BLaER1 (cell line): ENCODE measurements around the gene ZNF507.

Source experiments
- H3K27ac ChIP-seq: shearing (Covaris generic); formaldehyde crosslinking; 2 replicates; pipeline ENCODE4 v1.8.1; 2022
- H3K27me3 ChIP-seq: shearing (Covaris generic); formaldehyde crosslinking; 2 replicates; pipeline ENCODE4 v1.8.1; 2022
- H3K36me3 ChIP-seq: shearing (Covaris generic); formaldehyde crosslinking; 2 replicates; pipeline ENCODE4 v1.8.1; 2022
- H3K4me1 ChIP-seq: shearing (Covaris generic); formaldehyde crosslinking; 2 replicates; pipeline ENCODE4 v1.8.1; 2022
- H3K4me2 ChIP-seq: shearing (Covaris generic); formaldehyde crosslinking; 2 replicates; pipeline ENCODE4 v1.8.1; 2022
- H3K4me3 ChIP-seq: shearing (Covaris generic); formaldehyde crosslinking; 2 replicates; pipeline ENCODE4 v1.8.1; 2022
- H3K9ac ChIP-seq: shearing (Covaris generic); formaldehyde crosslinking; 2 replicates; pipeline ENCODE4 v1.8.1; 2022
- H3K9me3 ChIP-seq: shearing (Covaris generic); formaldehyde crosslinking; 2 replicates; pipeline ENCODE4 v1.8.1; 2022
- H4K20me1 ChIP-seq: shearing (Covaris generic); formaldehyde crosslinking; 2 replicates; pipeline ENCODE4 v1.8.1; 2022
- Cebpa-rat ChIP-seq: shearing (Covaris generic); IDR thresholded peaks from 2 replicates; pipeline ENCODE4 v1.8.1; 2022

ZNF507 gene

DNA sequence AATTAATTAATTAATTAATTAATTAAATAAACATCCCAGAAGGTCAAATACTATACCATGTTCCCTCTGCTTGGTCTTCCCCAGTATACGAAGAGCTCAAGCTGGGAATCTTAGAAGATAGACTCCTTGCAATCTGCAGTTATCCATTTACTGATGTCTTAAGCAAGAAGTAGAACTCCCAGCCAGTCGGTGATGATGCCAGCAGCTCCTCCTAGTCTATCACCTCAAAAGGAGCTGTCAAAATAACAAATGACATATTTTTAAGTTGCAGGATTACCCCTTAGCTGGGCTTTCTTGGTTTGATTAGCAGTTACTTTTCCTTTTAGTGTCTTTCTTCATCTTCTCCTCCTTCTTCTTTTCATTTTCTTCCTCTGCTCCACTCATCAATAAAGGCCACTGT, 6.0 kb upstream of the ZNF507 start:
- Histone ChIP-seq H3K36me3 (no peaks in the 10 kb centered on the region), H3K4me1 (no peaks in the 10 kb centered on the region), H3K27me3 (no peaks in the 10 kb centered on the region), H3K4me3 (no peak overlapping the region), H4K20me1 (no peaks in the 10 kb centered on the region), H3K27ac (no peak overlapping the region), H3K9ac (no peak overlapping the region), H3K4me2 (no peak overlapping the region), H3K9me3 (no peaks in the 10 kb centered on the region)
- TF ChIP-seq Cebpa-rat: no peak

DNA sequence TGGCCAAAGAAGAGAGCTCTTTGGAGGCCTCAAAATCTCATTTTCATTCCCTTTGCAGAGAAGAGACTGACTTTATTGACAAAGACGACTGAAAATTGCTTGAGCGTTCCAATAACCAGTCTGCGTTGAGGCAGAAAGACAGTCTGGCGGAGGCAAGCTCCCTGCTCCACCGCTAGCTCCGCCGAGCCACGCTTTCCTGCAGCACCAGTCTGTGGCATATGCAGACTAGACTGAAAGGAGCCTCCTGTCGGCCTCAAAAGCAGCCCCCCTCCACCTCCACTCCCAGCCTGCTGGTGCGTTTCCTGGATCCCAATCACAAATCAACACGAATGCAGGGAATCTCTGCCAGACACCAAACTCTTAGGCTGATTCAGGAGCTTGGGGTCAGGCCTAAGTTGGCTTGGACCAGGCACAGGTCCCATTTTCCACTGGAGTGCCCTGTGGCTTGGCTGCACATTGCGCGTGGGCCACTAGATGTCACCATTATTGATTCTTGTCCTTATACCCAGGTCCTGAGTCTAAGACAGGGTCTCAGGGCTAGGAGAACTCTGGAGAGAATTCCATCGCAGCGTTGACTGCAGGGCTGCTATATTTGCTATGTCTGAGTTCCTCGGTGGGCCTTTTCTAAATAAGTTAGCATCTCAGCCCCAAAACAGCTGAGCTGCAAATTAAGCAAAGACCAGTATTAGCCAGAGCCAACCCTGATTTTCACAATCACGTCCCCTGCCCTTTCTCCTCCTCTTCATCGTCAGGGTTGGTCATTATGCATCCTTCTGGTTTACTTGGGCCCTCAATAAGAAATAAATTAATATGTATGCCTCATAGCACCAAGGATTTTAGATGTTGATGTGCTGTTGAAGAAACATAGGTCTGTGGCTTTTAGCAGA, 5.2 kb upstream of the ZNF507 start:
- Histone ChIP-seq H3K9ac (no peak overlapping the region), H3K4me3 (no peak overlapping the region), H4K20me1 (no peaks in the 10 kb centered on the region), H3K27ac (no peak overlapping the region), H3K36me3 (no peaks in the 10 kb centered on the region), H3K4me2 (no peak overlapping the region), H3K9me3 (no peaks in the 10 kb centered on the region), H3K4me1 (no peaks in the 10 kb centered on the region), H3K27me3 (no peaks in the 10 kb centered on the region)
- no peak for TF ChIP-seq Cebpa-rat

- Histone ChIP-seq H4K20me1 (no peaks in the 10 kb centered on the region), H3K36me3 (no peaks in the 10 kb centered on the region; the same call in 1 of the 2 replicates), H3K4me1 (peaks cover 14% of the 10 kb centered on the region), H3K4me2 (no peak overlapping the region), H3K9ac (no peak overlapping the region), H3K27ac (no peak overlapping the region), H3K27me3 (no peaks in the 10 kb centered on the region), H3K4me3 (no peak overlapping the region), H3K9me3 (no peaks in the 10 kb centered on the region)
- no peak for TF ChIP-seq Cebpa-rat
These were observed 2.7 kb upstream of the ZNF507 start for GRCh38 chr19:32342695-32343094.

- no peak overlapping the region for H3K9ac ChIP-seq
- H3K4me2 ChIP-seq: no peak overlapping the region
These were observed 1.7 kb upstream of the ZNF507 start for GRCh38 chr19:32343550-32344262.

GRCh38 chr19:32346901-32347300, 1.5 kb downstream of the ZNF507 start:
- H3K4me1 ChIP-seq: peaks cover 33% of the 10 kb centered on the region
- H3K4me2 ChIP-seq: peak overlapping the region; percentile 86
- peaks cover 20% of the 10 kb centered on the region; the same call in 1 of the 2 replicates for H4K20me1 ChIP-seq
- H3K9ac ChIP-seq: peak overlapping the region; percentile 95
- H3K27me3 ChIP-seq: no peaks in the 10 kb centered on the region
- no peaks in the 10 kb centered on the region for H3K9me3 ChIP-seq
- TF ChIP-seq Cebpa-rat: no peak
- peaks cover 33% of the 10 kb centered on the region for H3K36me3 ChIP-seq
- H3K27ac ChIP-seq: no peak overlapping the region
- H3K4me3 ChIP-seq: peak overlapping the region; percentile 89

More at GRCh38 chr19:32343550-32344262, 1.7 kb upstream of the ZNF507 start:
- TF ChIP-seq Cebpa-rat: no peak
- Histone ChIP-seq H3K36me3 (peaks cover 9% of the 10 kb centered on the region), H3K4me1 (peaks cover 18% of the 10 kb centered on the region), H3K4me3 (no peak overlapping the region), H3K27ac (no peak overlapping the region), H4K20me1 (no peaks in the 10 kb centered on the region), H3K9me3 (no peaks in the 10 kb centered on the region), H3K27me3 (no peaks in the 10 kb centered on the region)

- Histone ChIP-seq H3K27ac (no peak overlapping the region), H4K20me1 (peaks cover 27% of the 10 kb centered on the region; the same call in 1 of the 2 replicates), H3K27me3 (no peaks in the 10 kb centered on the region), H3K36me3 (peaks cover 37% of the 10 kb centered on the region), H3K9ac (0 out of 2 replicates have a peak overlapping the region, but pooled peaks have one; percentile 95), H3K4me3 (peak overlapping the region; percentile 89; the same call in 1 of the 2 replicates), H3K4me1 (peaks cover 38% of the 10 kb centered on the region), H3K9me3 (no peaks in the 10 kb centered on the region), H3K4me2 (peak overlapping the region; percentile 86)
- TF ChIP-seq Cebpa-rat: no peak
These were observed 2.2 kb downstream of the ZNF507 start for GRCh38 chr19:32347573-32347972.

GRCh38 chr19:32349051-32349450, 3.6 kb downstream of the ZNF507 start:
- no peak for TF ChIP-seq Cebpa-rat
- H3K9me3 ChIP-seq: no peaks in the 10 kb centered on the region
- no peak overlapping the region for H3K4me3 ChIP-seq
- no peak overlapping the region for H3K27ac ChIP-seq
- H3K27me3 ChIP-seq: no peaks in the 10 kb centered on the region
- peaks cover 27% of the 10 kb centered on the region; the same call in 1 of the 2 replicates for H4K20me1 ChIP-seq
- peaks cover 52% of the 10 kb centered on the region for H3K36me3 ChIP-seq
- no peak overlapping the region for H3K4me2 ChIP-seq
- H3K9ac ChIP-seq: no peak overlapping the region
- H3K4me1 ChIP-seq: peaks cover 38% of the 10 kb centered on the region

DNA sequence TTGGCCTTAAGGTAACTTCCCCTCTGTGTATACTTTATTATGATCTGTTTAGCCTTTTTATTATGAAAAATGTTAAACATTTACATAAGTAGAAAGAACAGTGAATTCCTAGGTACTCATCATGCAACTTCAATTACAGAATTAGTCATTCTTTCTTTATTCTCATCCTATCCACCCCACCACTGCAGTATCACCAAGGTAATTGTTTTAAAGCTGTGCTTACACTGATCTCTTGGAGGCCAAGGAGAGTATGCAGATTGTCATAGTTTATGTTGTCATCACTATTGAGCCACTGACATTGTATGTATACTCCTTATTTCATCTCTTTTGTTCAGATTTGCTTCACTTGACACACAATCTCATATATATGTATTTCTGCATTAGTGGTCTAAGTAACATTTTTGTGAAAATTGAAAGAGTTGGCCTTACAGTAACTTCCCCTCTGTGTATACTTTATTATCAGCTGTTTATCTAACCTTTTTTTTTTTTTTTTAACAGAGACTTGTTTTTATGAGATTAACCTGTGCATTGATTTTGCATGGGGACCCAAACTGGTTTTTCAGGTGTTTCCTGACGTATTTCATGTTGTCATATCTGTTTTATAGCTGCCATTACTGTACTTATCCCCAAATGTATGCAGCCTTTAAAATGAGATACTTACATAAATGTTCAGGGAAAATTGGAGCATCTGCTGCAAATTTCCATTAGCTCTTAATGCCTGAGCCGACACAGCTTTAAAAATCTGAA, 4.5 kb downstream of the ZNF507 start:
- Histone ChIP-seq H3K9ac (no peak overlapping the region), H3K4me3 (no peak overlapping the region), H3K27ac (no peak overlapping the region), H3K4me1 (peaks cover 38% of the 10 kb centered on the region), H4K20me1 (peaks cover 34% of the 10 kb centered on the region), H3K36me3 (peaks cover 61% of the 10 kb centered on the region), H3K9me3 (no peaks in the 10 kb centered on the region), H3K4me2 (no peak overlapping the region), H3K27me3 (no peaks in the 10 kb centered on the region)
- TF ChIP-seq Cebpa-rat: no peak

DNA sequence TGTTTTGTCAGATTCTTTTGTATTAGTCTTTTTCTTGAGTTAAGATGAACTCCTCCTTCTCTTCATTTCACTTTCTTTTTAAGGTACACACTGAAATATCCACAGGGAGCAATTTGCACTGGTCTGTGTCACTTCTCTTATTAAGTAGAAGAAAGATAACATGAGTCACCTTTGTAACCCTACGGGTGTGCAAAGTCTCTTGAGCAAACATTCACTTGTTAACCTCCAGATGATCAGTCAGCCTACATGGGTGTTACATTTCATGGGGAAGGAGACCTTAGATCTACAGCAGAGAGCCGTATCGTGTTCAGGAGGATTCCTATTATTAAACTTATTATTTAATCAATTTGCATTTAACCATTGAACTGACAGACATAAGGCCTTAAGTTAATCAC, 5.1 kb downstream of the ZNF507 start:
- Histone ChIP-seq H3K27me3 (no peaks in the 10 kb centered on the region), H3K4me2 (no peak overlapping the region), H3K4me3 (no peak overlapping the region), H3K27ac (no peak overlapping the region), H3K4me1 (peaks cover 38% of the 10 kb centered on the region), H4K20me1 (peaks cover 40% of the 10 kb centered on the region), H3K36me3 (peaks cover 66% of the 10 kb centered on the region), H3K9me3 (no peaks in the 10 kb centered on the region), H3K9ac (no peak overlapping the region)
- TF ChIP-seq Cebpa-rat: no peak
